IMR-90 (cell line): Measurements from ENCODE around the gene SOWAHC. TPM values are rescaled to one million over a fixed set of nuclear protein-coding genes. Genes with fewer than 3 reads are reported as not detected.

Experiments used
- ATAC-seq: fragments of 200-7000 bp; cut with Tn5 transposase; 2 replicates; pipeline ENCODE4 v1.9.1; 2020; ENCODE audit warnings: low read depth, mild to moderate bottlenecking, moderate library complexity
- BruUV-seq: library from RNA; stranded (reverse); fragments of 400-500 nt; replicated peaks from 2 replicates; lab custom pipeline; 2021; lab: Mats Ljungman, UMichigan
- CTCF ChIA-PET: fragments of 300-600 bp; formaldehyde crosslinking; extraction: SDS; loops from one replicate; lab custom pipeline; 2021; ENCODE audit warnings: antibody characterized with exemption; lab: Yijun Ruan, JAX
- POLR2A ChIA-PET: fragments of 300-600 bp; sonication (Branson Sonifier 250); formaldehyde crosslinking; loops from one replicate; lab custom pipeline; 2022; ENCODE audit warnings: antibody characterized with exemption; ENCODE audit not compliant: unreplicated experiment; lab: Charles Lee
- DNase-seq: peaks from one replicate; pipeline ENCODE4 v3.0.0; 2013
- H2AFZ ChIP-seq: replicated peaks from 2 replicates; pipeline ENCODE3; 2013; ENCODE audit warnings: low read length, mild to moderate bottlenecking; ENCODE audit not compliant: poor library complexity
- H2AK5ac ChIP-seq: 2 replicates; pipeline ENCODE4 v1.6.1; 2013; ENCODE audit warnings: low read depth, low read length, inconsistent platforms
- H2AK9ac ChIP-seq: replicated peaks from 2 replicates; pipeline ENCODE3; 2013; ENCODE audit warnings: mild to moderate bottlenecking, low read depth, low read length, moderate library complexity; ENCODE audit not compliant: poor library complexity
- H2BK120ac ChIP-seq: 2 replicates; pipeline ENCODE4 v1.6.1; 2013; ENCODE audit warnings: low read depth, low read length, inconsistent platforms
- H2BK15ac ChIP-seq: 3 replicates; pipeline ENCODE4 v1.6.1; 2013; ENCODE audit warnings: low read depth, low read length, inconsistent platforms
- H2BK20ac ChIP-seq: 2 replicates; pipeline ENCODE4 v1.6.1; 2013; ENCODE audit warnings: low read depth, mild to moderate bottlenecking, inconsistent platforms, low read length, moderate library complexity
- H2BK5ac ChIP-seq: 2 replicates; pipeline ENCODE4 v1.6.1; 2013; ENCODE audit warnings: mild to moderate bottlenecking, low read depth, low read length, inconsistent platforms; ENCODE audit not compliant: poor library complexity, severe bottlenecking
- H3K14ac ChIP-seq: replicated peaks from 2 replicates; pipeline ENCODE4 v1.6.1; 2013; ENCODE audit warnings: low read depth, low read length, inconsistent platforms
- H3K18ac ChIP-seq: 2 replicates; pipeline ENCODE4 v1.6.1; 2013; ENCODE audit warnings: low read depth, low read length, control low read depth
- H3K23ac ChIP-seq: 2 replicates; pipeline ENCODE4 v1.6.1; 2013; ENCODE audit warnings: low read depth, low read length, inconsistent platforms
- H3K27ac ChIP-seq: 2 replicates; pipeline ENCODE4 v1.5.1; 2013; ENCODE audit warnings: mild to moderate bottlenecking, control low read depth, low read length; ENCODE audit not compliant: insufficient read depth
- H3K27me3 ChIP-seq: 2 replicates; pipeline ENCODE4 v1.6.1; 2013; ENCODE audit warnings: low read length; ENCODE audit not compliant: control insufficient read depth, insufficient read depth
- H3K36me3 ChIP-seq: 2 replicates; pipeline ENCODE4 v1.6.1; 2013; ENCODE audit warnings: low read length, mixed read lengths; ENCODE audit not compliant: control insufficient read depth, insufficient read depth
- H3K4ac ChIP-seq: 2 replicates; pipeline ENCODE4 v1.6.1; 2013; ENCODE audit warnings: low read depth, low read length, inconsistent platforms
- H3K4me1 ChIP-seq: 2 replicates; pipeline ENCODE4 v1.6.1; 2013; ENCODE audit warnings: low read length, mixed read lengths; ENCODE audit not compliant: control insufficient read depth, insufficient read depth
- H3K4me2 ChIP-seq: 2 replicates; pipeline ENCODE4 v1.6.1; 2013; ENCODE audit warnings: low read depth, mild to moderate bottlenecking, control low read depth, low read length, moderate library complexity
- H3K4me3 ChIP-seq: 2 replicates; pipeline ENCODE4 v1.5.1; 2013; ENCODE audit warnings: low read depth, mild to moderate bottlenecking, control low read depth, low read length, moderate library complexity; ENCODE audit not compliant: insufficient read depth
- H3K56ac ChIP-seq: 2 replicates; pipeline ENCODE4 v1.6.1; 2013; ENCODE audit warnings: low read length, inconsistent platforms; ENCODE audit not compliant: insufficient read depth; ENCODE audit errors: extremely low read depth
- H3K79me1 ChIP-seq, 2 experiments: 2 replicates each; pipeline ENCODE4 v1.6.1; 2013; ENCODE audit warnings: low read length in 2 of 2, inconsistent platforms in 1 of 2, low read depth in 1 of 2
- H3K9ac ChIP-seq: 2 replicates; pipeline ENCODE4 v1.6.1; 2013; ENCODE audit warnings: low read depth, low read length, control low read depth
- H3K9me1 ChIP-seq: 2 replicates; pipeline ENCODE4 v1.6.1; 2013; ENCODE audit warnings: low read length, inconsistent platforms; ENCODE audit not compliant: insufficient read depth
- H3K9me3 ChIP-seq: 2 replicates; pipeline ENCODE4 v1.6.1; 2013; ENCODE audit warnings: low read length; ENCODE audit not compliant: control insufficient read depth, insufficient read depth
- H4K20me1 ChIP-seq: 2 replicates; pipeline ENCODE4 v1.6.1; 2013; ENCODE audit warnings: low read length, inconsistent platforms; ENCODE audit not compliant: insufficient read depth
- H4K5ac ChIP-seq: 2 replicates; pipeline ENCODE4 v1.6.1; 2013; ENCODE audit warnings: mild to moderate bottlenecking, low read depth, low read length, control low read depth
- H4K8ac ChIP-seq, 2 experiments: 2 replicates each; pipeline ENCODE4 v1.6.1; 2013; ENCODE audit warnings: low read depth in 2 of 2, low read length in 2 of 2, control low read depth in 1 of 2, inconsistent platforms in 1 of 2
- H4K91ac ChIP-seq: 2 replicates; pipeline ENCODE4 v1.6.1; 2013; ENCODE audit warnings: low read depth, low read length, inconsistent platforms; ENCODE audit not compliant: insufficient read depth
- CEBPB ChIP-seq: IDR thresholded peaks from 2 replicates; pipeline ENCODE4 v1.6.1; 2012; ENCODE audit warnings: low read depth, low read length, improper control_type of control experiment
- CHD1 ChIP-seq: IDR thresholded peaks from 2 replicates; pipeline ENCODE4 v1.6.1; 2012; ENCODE audit warnings: low read depth, low read length, improper control_type of control experiment
- FOS ChIP-seq: fragments of 150-350 bp; IDR thresholded peaks from 2 replicates; pipeline ENCODE4 v1.6.1; 2016; ENCODE audit warnings: low read depth, low read length
- MAFK ChIP-seq: IDR thresholded peaks from 2 replicates; pipeline ENCODE4 v1.6.1; 2012; ENCODE audit warnings: low read depth, low read length, improper control_type of control experiment
- MAZ ChIP-seq: IDR thresholded peaks from 2 replicates; pipeline ENCODE4 v1.6.1; 2012; ENCODE audit warnings: low read depth, mild to moderate bottlenecking, low read length, improper control_type of control experiment, moderate library complexity, borderline replicate concordance
- MXI1 ChIP-seq: IDR thresholded peaks from 2 replicates; pipeline ENCODE4 v1.6.1; 2012; ENCODE audit warnings: low read depth, mild to moderate bottlenecking, low read length, moderate library complexity, borderline replicate concordance
- RCOR1 ChIP-seq: IDR thresholded peaks from 2 replicates; pipeline ENCODE4 v1.6.1; 2012; ENCODE audit warnings: mild to moderate bottlenecking, low read length, improper control_type of control experiment; ENCODE audit not compliant: insufficient replicate concordance
- RFX5 ChIP-seq: IDR thresholded peaks from 2 replicates; pipeline ENCODE4 v1.8.0; 2012; ENCODE audit warnings: low read depth, mild to moderate bottlenecking, low read length, moderate library complexity
- dilution Hi-C: fragments of 300-500 bp; cut with HindIII; formaldehyde crosslinking; loops from one replicate; pipeline ENCODE4 v1.14.3; 2018; ENCODE audit warnings: low sequenced_read_pairs; ENCODE audit not compliant: unreplicated experiment
- in situ Hi-C: fragments of 300-500 bp; cut with MboI; formaldehyde crosslinking; loops from 3 replicates; pipeline ENCODE4 v1.14.3; 2019; ENCODE audit warnings: low sequenced_read_pairs, inconsistent platforms, mixed read lengths
- intact Hi-C: fragments of 100-400 bp; cut with micrococcal nuclease; formaldehyde crosslinking; loops from 2 replicates; pipeline ENCODE4 v1.10.0; 2022
- polyA plus RNA-seq, 3 experiments: library from polyadenylated mRNA; depleted of rRNA; stranded (reverse); fragments of >200 nt; gene quantifications; 2 replicates each; pipeline ENCODE4 v1.2.3, GENCODE V29; 2012; ENCODE audit warnings: low replicate concordance in 1 of 3
- total RNA-seq: library from RNA; depleted of rRNA; stranded (reverse); fragments of >200 nt; gene quantifications from 2 replicates; pipeline ENCODE4 v1.2.3, GENCODE V29; 2012
- TF ChIP-seq, protein P1 (sequence below): fragments of 150-350 bp; IDR thresholded peaks from 2 replicates; pipeline ENCODE4 v1.6.1; 2016; ENCODE audit warnings: low read depth, mild to moderate bottlenecking, low read length, moderate library complexity, borderline replicate concordance
- TF ChIP-seq, protein P2 (sequence below): fragments of 150-350 bp; IDR thresholded peaks from 2 replicates; pipeline ENCODE4 v1.6.1; 2017; ENCODE audit warnings: mild to moderate bottlenecking, antibody characterized with exemption, low read length, low read depth

Gene SOWAHC
- total and polyA plus RNA-seq, 2 of the 4 experiments (the other 2 are of a cell fraction) = 3.2 to 4.8 TPM

DNA sequence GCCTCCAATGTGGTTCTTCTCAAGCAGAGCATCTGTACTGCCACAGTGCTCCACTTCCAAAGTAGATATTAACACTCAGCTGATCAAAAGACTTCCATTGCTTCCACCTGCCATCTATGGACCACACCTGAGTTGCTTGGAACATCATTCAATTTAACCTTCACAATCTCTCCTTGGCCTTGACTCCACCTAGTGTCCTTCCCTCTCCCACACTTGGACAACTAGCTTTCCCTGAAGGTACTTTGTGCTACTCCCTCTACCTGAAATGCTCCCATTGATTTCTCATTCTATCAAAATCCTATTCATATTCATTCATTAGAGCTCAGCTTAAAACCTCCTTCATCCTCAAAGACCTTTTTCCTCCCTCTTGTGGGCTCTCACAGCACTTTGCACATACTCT is 48.7 kb downstream of the SOWAHC start:
- no peak overlapping the region for H2AK9ac ChIP-seq
- no peak overlapping the region for H3K14ac ChIP-seq
- H3K4ac ChIP-seq = no peak overlapping the region
- H3K4me2 ChIP-seq = no peak overlapping the region
- no peak overlapping the region for H2AFZ ChIP-seq
- no peaks in the 10 kb centered on the region for H3K36me3 ChIP-seq
- no peak overlapping the region for H3K56ac ChIP-seq
- no peak overlapping the region for H3K18ac ChIP-seq
- no peak overlapping the region for H2BK20ac ChIP-seq
- H4K8ac ChIP-seq = no peak overlapping the region
- peaks cover 40% of the 10 kb centered on the region for H3K27me3 ChIP-seq
- no peaks in the 10 kb centered on the region for H4K20me1 ChIP-seq
- CTCF ChIA-PET = interaction anchor here (0.9 kb wide), 1 partner anchor 20 kb away, joined by 3 read pairs; no protein-coding TSS in a partner anchor
- BruUV-seq = no TSS peak
- no peak overlapping the region for H3K23ac ChIP-seq
- dilution Hi-C loops (no loop called here), in situ Hi-C loops (no loop called here), intact Hi-C loops (loop anchor here (10.0 kb wide), 1 partner anchor 88 kb away; no protein-coding TSS in a partner anchor)
- no peak overlapping the region for H4K5ac ChIP-seq
- no peaks in the 10 kb centered on the region for H3K79me1 ChIP-seq
- H2BK15ac ChIP-seq = no peak overlapping the region
- ATAC-seq = no peak
- DNase-seq = no peak
- H2AK5ac ChIP-seq = no peak overlapping the region
- no peaks in the 10 kb centered on the region for H3K9me1 ChIP-seq
- TF ChIP-seq MXI1 = no peak
- TF ChIP-seq CHD1 = no peak
- TF ChIP-seq MAZ = no peak
- TF ChIP-seq RFX5 = no peak
- no peak for TF ChIP-seq FOS
- TF ChIP-seq MAFK = no peak
- no peak for TF ChIP-seq CEBPB
- TF ChIP-seq, protein P1, sequence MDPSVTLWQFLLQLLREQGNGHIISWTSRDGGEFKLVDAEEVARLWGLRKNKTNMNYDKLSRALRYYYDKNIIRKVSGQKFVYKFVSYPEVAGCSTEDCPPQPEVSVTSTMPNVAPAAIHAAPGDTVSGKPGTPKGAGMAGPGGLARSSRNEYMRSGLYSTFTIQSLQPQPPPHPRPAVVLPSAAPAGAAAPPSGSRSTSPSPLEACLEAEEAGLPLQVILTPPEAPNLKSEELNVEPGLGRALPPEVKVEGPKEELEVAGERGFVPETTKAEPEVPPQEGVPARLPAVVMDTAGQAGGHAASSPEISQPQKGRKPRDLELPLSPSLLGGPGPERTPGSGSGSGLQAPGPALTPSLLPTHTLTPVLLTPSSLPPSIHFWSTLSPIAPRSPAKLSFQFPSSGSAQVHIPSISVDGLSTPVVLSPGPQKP = no peak
- TF ChIP-seq RCOR1 = no peak
- TF ChIP-seq, protein P2, sequence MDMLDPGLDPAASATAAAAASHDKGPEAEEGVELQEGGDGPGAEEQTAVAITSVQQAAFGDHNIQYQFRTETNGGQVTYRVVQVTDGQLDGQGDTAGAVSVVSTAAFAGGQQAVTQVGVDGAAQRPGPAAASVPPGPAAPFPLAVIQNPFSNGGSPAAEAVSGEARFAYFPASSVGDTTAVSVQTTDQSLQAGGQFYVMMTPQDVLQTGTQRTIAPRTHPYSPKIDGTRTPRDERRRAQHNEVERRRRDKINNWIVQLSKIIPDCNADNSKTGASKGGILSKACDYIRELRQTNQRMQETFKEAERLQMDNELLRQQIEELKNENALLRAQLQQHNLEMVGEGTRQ = no peak
- H3K27ac ChIP-seq = no peak overlapping the region
- no peak overlapping the region for H4K91ac ChIP-seq
- H3K4me1 ChIP-seq = no peaks in the 10 kb centered on the region
- H2BK120ac ChIP-seq = no peak overlapping the region
- H3K9ac ChIP-seq = no peak overlapping the region
- H3K9me3 ChIP-seq = no peaks in the 10 kb centered on the region
- H2BK5ac ChIP-seq = no peak overlapping the region
- no peak overlapping the region for H3K4me3 ChIP-seq
- POLR2A ChIA-PET = no interaction called here
